ENCODE data around the gene AFAP1.

Gene AFAP1, protein sequence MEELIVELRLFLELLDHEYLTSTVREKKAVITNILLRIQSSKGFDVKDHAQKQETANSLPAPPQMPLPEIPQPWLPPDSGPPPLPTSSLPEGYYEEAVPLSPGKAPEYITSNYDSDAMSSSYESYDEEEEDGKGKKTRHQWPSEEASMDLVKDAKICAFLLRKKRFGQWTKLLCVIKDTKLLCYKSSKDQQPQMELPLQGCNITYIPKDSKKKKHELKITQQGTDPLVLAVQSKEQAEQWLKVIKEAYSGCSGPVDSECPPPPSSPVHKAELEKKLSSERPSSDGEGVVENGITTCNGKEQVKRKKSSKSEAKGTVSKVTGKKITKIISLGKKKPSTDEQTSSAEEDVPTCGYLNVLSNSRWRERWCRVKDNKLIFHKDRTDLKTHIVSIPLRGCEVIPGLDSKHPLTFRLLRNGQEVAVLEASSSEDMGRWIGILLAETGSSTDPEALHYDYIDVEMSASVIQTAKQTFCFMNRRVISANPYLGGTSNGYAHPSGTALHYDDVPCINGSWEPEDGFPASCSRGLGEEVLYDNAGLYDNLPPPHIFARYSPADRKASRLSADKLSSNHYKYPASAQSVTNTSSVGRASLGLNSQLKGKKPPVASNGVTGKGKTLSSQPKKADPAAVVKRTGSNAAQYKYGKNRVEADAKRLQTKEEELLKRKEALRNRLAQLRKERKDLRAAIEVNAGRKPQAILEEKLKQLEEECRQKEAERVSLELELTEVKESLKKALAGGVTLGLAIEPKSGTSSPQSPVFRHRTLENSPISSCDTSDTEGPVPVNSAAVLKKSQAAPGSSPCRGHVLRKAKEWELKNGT

DNA sequence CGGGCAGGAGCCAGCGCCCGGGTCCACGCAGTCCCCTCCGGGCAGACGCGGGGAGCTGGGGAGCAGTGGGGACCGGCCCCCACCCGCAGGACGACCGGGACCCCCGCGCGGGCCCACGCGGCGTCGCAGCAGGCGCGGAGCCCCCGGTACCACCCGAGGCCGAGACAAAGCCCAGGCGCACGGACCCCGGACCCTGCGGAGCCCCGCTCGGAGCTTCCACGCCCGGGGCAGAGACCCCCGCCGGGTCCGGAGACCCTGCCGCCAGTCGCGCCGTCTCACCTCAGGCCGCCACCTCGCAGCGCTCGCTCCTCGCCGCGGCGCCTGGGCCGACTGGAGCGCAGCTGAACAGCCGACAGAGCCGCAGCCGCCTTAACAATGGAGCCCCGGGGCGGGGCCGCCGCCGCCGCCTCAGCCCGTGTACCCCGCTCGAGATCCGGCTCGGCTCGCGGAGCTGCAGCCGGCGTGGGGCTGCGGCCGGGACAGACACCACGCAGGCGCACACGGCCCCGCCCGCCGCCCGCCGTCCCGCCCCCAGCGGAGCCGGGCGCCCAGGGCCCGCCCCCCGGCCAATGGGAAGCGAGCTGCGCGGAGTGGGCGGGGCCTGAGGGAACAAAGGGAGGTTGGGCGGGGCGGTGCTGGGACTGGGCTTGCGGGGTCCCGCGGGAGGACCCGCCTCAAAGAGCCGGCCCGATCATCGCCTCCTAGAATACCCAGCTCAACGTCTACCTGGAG, at the start of gene AFAP1:
Gene AFAP1, minus strand, starts transcription at position 485 of the 732 bp plus-strand sequence. CDS start 67,783 bp downstream, outside the sequence.
- peak; percentile 95 for DNase-seq (ENCODE audit: low spot score)

DNA sequence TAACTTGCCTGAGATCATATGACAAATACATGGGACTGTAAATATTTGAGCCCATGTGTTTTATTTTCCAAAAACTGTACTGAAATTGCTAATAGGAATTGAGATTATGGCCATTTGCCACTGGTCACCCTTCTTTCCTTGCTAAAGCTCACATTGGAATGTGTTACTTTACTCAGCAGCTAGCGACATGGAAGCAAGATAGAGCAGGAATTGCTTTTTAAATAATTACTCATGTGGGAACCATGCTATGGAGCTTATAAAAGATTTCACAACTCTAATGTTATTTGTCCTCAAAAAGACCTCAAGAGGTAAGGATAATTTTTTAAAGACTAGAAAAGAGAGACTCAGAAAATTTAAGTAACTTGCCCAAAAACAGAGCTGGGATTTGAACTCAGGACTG, 48.8 kb upstream of the AFAP1 start:
- DNase-seq (ENCODE audit: low spot score): no peak

DNA sequence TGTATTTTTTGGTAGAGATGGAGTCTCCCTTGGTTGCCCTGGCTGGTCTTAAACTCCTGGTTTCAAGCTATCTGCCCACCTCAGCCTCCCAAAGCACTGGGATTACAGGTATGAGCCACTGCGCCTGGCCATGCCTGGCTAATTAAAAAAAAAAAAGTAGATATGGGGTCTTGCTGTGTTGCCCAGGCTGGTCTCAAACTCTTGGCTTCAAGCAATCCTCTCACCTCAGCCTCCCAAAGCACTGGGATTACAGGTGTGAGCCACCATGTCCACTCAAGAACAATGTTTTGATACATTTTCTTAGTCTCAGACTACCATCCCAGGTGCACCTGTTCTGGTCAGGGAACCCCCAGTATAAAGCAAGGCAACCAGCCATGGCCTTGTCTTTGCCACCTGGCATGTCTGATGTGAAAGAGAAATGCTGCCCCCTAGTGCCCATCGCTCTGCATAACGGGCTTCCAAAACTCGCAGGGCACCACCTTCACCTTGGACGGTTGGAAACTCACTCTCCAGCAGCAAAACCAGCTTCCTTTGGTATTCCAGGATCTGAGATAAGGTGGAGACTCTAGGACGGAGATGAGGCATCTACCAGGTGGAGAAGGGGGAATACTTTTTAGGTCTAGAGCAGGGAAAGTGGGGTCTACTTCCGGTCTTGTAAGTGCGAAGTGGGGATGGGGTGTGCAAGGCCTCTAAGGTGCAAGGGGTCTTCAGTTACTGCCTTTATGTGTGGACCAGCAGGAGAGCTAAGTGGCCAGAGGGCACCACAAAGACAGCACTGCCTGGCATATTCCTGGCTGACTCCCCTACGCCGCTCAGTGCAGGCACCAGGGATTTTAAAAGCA, 47.7 kb upstream of the AFAP1 start:
- peak; percentile 62 for DNase-seq (ENCODE audit: low spot score)

DNA sequence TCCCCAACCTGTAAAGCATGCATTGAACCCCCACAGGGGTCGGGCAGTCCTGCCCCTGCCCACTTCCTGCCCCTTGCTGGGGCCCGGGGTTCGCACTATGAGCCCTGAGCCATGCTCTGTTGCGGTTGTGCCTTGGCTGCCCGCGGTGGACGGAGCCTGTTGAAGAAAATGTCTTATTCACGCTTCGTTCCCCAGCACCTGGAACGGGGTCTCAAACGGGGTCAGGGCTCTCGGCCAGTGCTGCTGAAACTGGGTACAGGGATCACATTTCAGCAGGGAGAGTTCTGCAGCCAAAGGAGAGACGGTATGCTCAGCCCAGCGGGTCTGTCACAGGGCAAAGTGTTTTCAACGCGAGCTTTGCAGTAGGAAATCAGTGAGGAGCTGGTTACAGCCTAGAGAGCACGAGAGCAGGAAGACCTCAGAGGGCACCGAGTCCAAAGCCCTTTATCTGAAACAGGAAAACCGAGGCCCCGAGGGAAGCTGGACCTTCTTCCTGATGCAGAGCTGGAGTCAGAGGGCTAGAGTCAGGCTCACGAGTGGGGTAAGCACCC, 46.3 kb upstream of the AFAP1 start:
- no peak for DNase-seq (ENCODE audit: low spot score)

DNA sequence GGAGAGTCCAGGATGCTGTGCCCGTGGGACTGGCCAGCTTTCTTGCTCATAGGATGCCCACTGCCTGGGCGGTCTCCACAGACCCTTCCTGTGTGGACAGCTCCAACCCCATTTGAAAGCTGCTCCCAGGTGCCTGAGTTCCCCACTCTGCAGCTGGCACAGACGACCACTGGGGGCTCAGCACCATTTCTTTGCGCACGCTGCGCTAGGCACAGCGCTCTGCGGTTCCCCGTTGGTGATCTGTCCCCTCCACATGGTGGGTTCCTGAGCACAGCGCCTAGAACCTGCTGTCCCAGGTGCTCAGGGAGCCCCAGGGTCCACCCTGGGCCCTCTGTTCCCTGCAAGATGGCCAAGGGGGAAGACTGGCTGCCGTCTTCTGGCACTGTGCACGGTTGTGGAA, 45.4 kb upstream of the AFAP1 start:
- no peak for DNase-seq (ENCODE audit: low spot score)

DNA sequence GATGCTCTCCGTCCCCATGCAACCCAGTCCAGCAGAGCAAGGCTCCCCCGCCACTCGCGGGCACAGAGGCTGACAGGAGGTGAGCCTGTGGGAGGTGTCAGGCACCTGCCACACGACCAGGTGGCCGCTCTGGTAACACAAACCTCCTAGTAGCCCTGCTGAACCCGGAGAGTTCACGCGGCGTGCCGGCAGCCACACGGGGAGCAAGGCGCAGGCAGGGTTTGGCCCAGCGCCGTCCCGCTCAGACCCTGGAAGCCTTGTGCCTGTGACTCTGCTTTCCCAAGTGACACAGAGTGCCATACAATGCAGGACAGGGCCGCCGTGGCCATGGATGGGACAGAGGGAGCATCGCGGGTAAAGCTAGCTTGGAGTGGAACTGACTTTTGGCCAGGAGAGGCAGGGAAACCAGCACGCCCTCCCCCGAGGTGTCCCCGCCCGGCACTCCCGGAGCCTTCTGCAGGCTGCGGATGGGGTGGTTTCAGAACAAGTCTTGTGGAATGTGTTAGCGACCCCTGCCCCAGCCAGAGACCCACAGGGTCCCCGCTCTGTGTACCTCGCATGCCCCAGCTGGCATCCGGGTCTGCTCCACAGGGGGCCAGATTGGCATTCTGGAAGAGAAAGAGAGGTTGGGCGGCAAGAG, 44.7 kb upstream of the AFAP1 start:
- no peak for DNase-seq (ENCODE audit: low spot score)

DNA sequence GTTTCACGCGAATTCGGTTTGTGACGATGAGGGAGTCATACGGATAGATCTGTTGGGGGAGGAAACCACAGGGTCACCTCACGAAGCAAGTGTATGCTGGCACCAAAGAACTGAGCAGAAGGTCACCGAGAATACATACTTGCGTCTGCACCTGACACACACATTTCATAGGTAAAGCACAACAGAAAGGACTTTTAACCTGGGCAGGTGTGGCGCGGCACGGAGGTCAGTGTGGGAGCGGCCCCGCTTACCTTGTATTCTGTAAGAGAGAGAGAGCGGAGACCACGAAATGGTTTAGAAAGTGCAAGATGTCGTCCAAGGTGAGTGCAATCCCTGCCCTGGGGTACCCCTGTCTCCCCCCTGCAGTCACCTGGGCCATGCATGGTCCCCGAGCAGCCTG, 43.6 kb upstream of the AFAP1 start:
- no peak for DNase-seq (ENCODE audit: low spot score)

DNA sequence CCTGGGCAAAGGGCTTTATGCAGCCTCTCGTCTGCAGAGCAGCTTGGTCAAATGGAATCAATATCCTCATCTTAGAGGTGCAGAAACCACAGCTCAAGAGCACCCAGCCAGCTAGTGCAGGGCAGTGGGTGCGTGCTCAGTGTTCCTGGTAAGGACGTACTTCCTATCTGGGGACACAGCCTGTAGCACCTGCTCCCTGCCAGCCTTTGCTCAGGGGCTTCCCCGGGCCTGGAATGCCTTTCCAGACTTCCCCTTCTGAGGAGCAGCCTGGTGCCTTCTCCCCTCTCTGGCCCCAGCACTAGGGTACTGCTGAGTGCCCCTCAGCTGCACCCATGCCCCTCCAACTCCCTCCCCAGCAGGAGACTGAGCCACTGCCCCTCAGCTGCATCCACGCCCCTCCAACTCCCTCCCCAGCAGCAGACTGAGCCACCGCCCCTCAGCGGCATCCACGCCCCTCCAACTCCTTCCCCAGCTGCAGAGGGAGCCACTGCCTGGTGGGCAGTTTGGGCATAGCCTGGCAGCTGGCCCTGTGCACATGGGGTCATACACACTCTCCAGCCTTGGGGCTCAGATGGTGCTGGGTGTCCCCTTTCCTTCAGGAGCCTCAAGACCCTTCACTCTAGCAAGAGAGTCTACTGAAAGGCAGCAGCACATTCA, 42.2 kb upstream of the AFAP1 start:
- DNase-seq (ENCODE audit: low spot score): no peak

DNA sequence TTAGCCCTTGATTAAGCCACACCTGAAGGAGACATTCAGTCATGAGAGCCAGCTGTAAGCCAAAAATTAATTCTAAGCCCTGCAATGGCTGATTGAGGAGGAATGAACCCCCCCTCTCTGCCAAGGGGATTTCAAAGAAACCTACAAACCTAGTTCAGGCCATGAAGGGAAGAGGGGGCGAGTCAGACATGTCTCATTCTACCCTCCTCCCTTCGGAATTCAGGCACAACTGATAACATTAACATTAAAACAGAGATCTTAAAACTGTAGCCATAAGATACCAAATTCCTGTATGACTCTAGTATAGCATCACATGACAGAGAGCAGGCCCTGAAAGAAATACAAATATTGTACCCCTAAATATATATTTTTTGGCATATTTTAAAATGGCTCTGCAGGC, 40.4 kb upstream of the AFAP1 start:
- DNase-seq (ENCODE audit: low spot score): no peak

DNA sequence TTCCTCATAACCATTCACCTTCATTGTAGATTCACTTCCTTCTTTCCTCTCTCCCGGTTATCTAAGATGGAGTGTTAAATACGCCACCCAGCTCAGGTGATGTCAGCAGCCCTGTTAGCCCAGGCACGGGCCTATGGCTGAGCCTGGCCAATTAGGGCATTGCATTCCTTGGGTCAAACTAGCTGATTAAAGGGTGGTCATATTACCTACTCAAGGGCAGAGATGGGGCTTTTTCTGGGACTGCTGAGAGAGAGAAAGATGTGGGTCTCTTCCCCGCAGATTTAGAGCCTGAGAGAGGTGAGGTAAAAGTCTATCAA, 39.9 kb upstream of the AFAP1 start:
- no peak for DNase-seq (ENCODE audit: low spot score)

DNA sequence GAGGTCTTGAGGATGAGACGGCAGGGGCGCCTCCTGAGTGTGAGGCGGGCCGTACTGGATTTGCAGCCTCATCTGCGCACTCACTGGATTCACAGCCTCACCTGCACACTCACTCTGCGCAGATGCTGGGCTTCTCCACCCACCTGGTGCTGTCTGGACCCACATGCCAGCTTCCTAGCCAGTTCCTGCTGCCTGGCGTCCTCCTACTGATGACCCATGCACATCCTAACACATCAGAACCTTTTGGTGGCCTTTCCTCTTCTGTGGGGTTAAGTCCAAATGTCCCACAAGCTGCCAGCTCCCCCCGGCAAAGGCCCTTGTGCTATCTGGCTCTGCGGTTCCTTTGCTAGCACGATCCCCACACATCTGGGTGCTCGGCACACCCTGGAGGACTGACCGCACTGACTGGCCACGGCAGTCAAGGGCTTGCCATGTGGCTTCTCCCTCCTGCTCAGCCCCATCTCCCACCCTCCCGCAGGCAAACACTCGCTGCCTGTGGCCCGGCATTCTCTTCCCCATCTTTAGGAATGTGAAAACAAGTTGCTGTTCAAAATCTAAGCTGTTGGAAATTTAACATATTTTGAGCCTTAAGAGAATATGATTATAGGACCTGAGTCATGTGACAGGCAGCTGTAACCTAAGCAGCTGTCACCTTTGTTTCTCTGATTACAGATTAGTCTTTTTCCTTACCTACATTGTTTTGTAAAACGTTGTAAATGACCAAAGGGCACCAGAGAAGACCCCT, 39.4 kb upstream of the AFAP1 start:
- no peak for DNase-seq (ENCODE audit: low spot score)

DNA sequence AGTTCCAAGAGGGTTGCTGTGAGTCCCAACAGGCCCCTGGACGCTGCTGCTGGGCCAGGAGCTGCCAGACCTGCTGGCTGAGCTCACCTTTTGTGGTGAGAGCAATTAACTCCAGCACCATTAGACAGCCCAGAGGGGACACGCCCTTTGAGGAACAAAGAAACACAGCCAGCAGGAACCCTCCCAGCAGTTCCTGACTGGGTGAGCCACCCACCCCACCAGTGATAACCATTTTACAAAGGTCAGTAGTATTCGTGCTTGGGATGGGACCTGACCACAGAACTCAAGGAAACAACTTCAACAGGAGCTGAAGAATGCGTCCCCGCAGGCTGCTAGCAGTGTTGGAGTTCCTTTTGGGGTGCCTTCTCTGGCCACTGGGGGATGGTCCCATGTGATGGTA, 38.8 kb upstream of the AFAP1 start:
- DNase-seq (ENCODE audit: low spot score): no peak

DNA sequence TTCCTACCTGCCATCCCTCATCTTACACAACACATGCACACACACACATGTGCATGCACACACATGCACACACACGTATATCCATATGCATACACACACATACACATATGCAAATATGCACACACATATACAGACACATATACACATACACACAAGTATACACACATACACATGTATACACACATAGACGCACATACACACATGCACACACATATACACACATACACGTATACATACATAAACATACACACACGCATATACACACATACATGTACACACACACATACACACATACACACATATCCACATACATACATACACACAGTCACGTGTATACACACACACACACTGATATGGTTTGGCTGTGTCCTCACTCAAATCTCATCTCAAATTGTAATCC, 37.0 kb upstream of the AFAP1 start:
- no peak for DNase-seq (ENCODE audit: low spot score)

DNA sequence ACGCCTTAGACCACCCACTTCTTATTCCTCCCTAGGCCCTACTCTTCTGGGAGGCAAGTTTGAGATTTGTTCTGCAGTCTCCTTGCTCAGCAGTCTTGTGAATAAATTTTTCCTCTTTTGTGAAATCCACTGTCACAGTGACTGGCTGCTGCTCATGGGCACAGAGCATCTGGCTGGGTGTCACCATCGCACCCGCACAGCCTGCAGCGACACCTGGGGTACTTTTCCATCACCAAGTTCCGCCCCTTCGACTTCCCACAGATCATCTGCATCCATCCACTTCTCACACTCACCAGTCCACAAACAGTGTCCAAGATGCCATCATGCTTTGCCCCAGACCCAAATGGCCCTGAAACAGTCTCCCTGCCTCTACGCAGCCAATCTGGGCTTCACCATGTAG, 36.4 kb upstream of the AFAP1 start:
- no peak for DNase-seq (ENCODE audit: low spot score)

DNA sequence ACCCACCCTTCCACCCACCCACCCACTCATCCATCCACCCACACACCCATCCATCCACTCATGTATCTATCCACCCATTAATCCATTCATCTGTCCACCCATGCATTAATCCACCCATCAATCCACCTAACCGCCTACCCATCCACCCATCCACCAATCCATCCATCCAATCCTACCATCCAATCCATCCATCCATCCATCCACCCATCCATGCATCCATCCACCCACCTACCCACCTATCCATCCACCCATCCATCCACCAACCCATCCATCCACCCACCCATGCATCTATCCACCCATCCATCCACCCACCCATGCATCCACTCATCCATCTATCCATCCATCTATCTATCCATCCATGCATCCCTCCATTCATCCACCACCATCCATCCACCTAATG, 34.8 kb upstream of the AFAP1 start:
- DNase-seq (ENCODE audit: low spot score): no peak

DNA sequence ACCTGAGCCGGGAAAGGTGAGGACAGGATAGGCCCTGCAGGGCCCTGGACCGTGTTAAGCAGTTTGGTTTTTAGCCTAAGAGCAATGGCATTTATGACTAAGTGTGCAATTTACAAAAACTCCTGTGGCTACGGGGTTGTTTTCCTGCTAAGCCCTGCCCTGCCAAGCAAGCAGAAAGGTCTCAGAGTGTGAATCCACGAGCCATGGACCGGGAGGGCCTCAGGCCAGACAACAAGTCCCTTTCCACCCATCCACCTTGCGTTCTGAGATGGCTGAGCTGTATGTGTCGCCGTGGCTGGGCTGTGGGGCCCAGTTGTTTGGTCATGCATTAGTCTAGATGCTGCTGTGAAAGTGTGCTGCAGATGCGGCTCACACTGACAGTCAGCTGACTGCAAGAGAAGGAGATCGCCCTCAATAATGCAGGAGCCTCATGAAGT, 33.9 kb upstream of the AFAP1 start:
- no peak for DNase-seq (ENCODE audit: low spot score)

DNA sequence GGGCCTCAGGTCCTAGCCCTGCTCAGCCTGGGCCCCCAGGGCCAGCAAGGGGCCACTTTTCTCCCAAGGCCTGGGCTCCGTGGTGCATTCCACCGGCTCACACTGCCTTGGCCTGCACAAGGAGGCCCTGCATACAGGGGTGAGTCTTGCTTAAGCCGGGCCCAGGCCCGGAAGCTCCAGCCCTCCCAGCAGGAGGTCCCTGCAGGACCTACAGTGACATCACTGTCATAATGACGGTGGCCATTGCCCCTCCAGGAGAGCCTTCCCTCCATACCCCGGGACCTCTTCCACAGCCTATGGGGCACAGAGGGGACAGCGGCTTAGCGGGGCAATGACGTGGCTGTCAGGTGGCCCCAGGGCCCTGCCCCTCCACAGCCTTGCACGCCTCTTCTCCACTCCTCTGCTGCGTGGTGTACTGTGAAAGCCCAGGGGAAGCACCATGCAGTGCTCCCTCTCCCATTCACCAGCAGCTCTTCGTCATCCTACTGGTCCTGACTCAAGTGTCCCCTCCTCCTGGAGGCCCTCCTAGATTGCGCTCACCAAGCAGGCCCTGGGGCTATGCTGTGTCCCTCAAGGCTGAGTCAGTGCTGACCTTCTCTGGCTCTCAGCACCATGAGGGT, 32.3 kb upstream of the AFAP1 start:
- DNase-seq (ENCODE audit: low spot score): no peak

DNA sequence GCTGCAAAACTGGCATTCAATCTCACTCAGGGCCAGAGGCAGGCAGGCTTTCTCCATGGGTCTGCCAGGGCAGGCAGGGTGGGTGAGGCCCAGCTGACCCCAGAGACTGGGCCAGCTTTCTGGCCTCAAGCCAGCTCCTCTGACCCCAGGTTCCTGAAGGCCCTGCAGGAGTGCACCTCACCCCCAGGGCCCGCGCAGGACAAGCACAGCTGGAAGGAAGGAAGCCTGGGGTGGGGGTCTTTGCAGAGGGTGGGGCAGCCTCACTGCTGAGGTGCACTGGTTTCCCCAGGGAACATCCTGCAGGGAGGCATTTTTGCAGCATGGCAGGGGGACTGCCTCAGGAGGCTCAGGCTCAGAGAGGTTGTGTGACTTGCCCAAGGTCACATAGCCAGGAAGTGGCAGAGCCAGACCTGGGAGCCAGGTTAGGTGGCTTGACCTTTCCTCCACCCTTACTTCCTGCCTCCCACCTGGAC, 31.5 kb upstream of the AFAP1 start:
- no peak for DNase-seq (ENCODE audit: low spot score)

DNA sequence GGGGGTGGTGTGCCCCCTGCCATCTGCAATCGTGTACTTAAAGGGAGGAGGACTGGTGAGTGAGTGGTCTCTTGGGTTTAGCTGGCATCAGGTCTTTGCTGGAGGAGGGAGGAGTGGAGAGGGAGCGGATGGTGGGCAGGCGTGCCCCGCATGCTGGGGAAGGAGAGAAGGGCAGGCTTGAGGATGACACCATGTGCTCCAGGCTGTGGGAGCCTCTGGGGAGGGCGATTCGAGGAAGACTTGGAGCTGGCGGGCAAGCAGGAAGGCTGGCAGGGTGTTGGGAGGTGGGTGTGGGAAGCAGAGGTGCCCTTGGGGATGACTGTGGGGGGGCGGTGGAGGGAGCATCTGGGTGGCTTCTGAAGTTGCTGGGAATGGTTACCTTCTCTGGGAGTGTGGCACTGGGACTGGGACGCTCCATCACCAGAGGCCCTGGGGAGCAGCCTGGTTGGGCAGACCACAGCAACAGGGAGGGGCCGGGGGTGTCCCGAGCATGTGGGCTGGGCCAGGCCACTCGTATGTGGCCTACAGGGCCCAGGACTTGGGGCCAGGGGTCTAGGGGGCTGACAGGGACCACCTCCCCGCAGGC, 30.8 kb upstream of the AFAP1 start:
- DNase-seq (ENCODE audit: low spot score): no peak

All from germinal center (tissue), 1 donor.